Fibroblast of villous mesenchyme (primary cell): ENCODE data around the gene CAPN15. TPM values are rescaled to one million over a fixed set of nuclear protein-coding genes. Genes with fewer than 3 reads are reported as not detected.

Experiments used
- DNase-seq: peaks from one replicate; pipeline ENCODE4 v3.0.0-alpha.2; 2010; ENCODE audit warnings: low read depth
- H3K4me3 ChIP-seq: 2 replicates; pipeline ENCODE4 v1.5.1; 2011; ENCODE audit warnings: low read depth, mild to moderate bottlenecking, low read length
- CTCF ChIP-seq: IDR thresholded peaks from 2 replicates; pipeline ENCODE4 v1.5.1; 2012; ENCODE audit warnings: low read depth, mild to moderate bottlenecking, low read length; ENCODE audit not compliant: insufficient read depth
- total RNA-seq: library from RNA; depleted of rRNA; stranded (reverse); fragments of >200 nt; gene quantifications from 2 replicates; pipeline ENCODE4 v1.2.3, GENCODE V29; 2012

Gene CAPN15
- total RNA-seq, 1 donor: 37.1 TPM

- no peak for TF ChIP-seq CTCF
- H3K4me3 ChIP-seq: no peak overlapping the region
These were observed 5.0 kb upstream of the CAPN15 start for GRCh38 chr16:522320-523096.

GRCh38 chr16:523097-523741 is 4.3 kb upstream of the CAPN15 start:
- DNase-seq: no peak
- TF ChIP-seq CTCF: no peak

More at GRCh38 chr16:522320-523096, 5.0 kb upstream of the CAPN15 start:
- no peak for DNase-seq

GRCh38 chr16:524274-525040 is 3.1 kb upstream of the CAPN15 start:
- DNase-seq: no peak

More at GRCh38 chr16:523097-523741, 4.3 kb upstream of the CAPN15 start:
- no peak overlapping the region for H3K4me3 ChIP-seq

GRCh38 chr16:525123-525519 is 2.4 kb upstream of the CAPN15 start:
- H3K4me3 ChIP-seq: no peak overlapping the region
- no peak for TF ChIP-seq CTCF
- no peak for DNase-seq

More at GRCh38 chr16:524274-525040, 3.1 kb upstream of the CAPN15 start:
- TF ChIP-seq CTCF: no peak
- H3K4me3 ChIP-seq: no peak overlapping the region

- DNase-seq: peak; percentile 80
- TF ChIP-seq CTCF: no peak
- peak overlapping the region; percentile 77 for H3K4me3 ChIP-seq
These were observed 1.9 kb upstream of the CAPN15 start for GRCh38 chr16:525520-526180.
